ENCODE results near the gene CRHR1.

Gene CRHR1

GRCh38 chr17:45750779-45751440 is 33.2 kb upstream of the CRHR1 start:
- Histone ChIP-seq H3K4me3 (ENCODE audit: low read length) (no peak overlapping the region), H3K27me3 (ENCODE audit: control insufficient read depth, insufficient read depth, low read length) (peaks cover 6% of the 10 kb centered on the region), H3K9ac (ENCODE audit: low read length) (no peak overlapping the region), H3K36me3 (ENCODE audit: control insufficient read depth, insufficient read depth, low read length) (no peaks in the 10 kb centered on the region), H3K4me1 (ENCODE audit: control insufficient read depth, insufficient read depth, low read length) (no peaks in the 10 kb centered on the region), H3K27ac (ENCODE audit: low read depth, low read length) (no peak overlapping the region)

GRCh38 chr17:45751466-45751865 is 32.7 kb upstream of the CRHR1 start:
- Histone ChIP-seq H3K9ac (ENCODE audit: low read length) (no peak overlapping the region), H3K36me3 (ENCODE audit: control insufficient read depth, insufficient read depth, low read length) (no peaks in the 10 kb centered on the region), H3K27ac (ENCODE audit: low read depth, low read length) (no peak overlapping the region), H3K4me3 (ENCODE audit: low read length) (no peak overlapping the region), H3K27me3 (ENCODE audit: control insufficient read depth, insufficient read depth, low read length) (peaks cover 6% of the 10 kb centered on the region), H3K4me1 (ENCODE audit: control insufficient read depth, insufficient read depth, low read length) (no peaks in the 10 kb centered on the region)

- H3K4me3 ChIP-seq (ENCODE audit: low read length): no peak overlapping the region
- H3K27ac ChIP-seq (ENCODE audit: low read depth, low read length): no peak overlapping the region
- H3K4me1 ChIP-seq (ENCODE audit: control insufficient read depth, insufficient read depth, low read length): no peaks in the 10 kb centered on the region
- no peaks in the 10 kb centered on the region for H3K36me3 ChIP-seq (ENCODE audit: control insufficient read depth, insufficient read depth, low read length)
- peaks cover 6% of the 10 kb centered on the region for H3K27me3 ChIP-seq (ENCODE audit: control insufficient read depth, insufficient read depth, low read length)
- no peak overlapping the region for H3K9ac ChIP-seq (ENCODE audit: low read length)
These were observed 31.9 kb upstream of the CRHR1 start for GRCh38 chr17:45752246-45752645.

GRCh38 chr17:45753645-45754225 is 30.4 kb upstream of the CRHR1 start:
- Histone ChIP-seq H3K27me3 (ENCODE audit: control insufficient read depth, insufficient read depth, low read length) (peaks cover 6% of the 10 kb centered on the region), H3K4me1 (ENCODE audit: control insufficient read depth, insufficient read depth, low read length) (no peaks in the 10 kb centered on the region), H3K27ac (ENCODE audit: low read depth, low read length) (no peak overlapping the region), H3K36me3 (ENCODE audit: control insufficient read depth, insufficient read depth, low read length) (no peaks in the 10 kb centered on the region), H3K4me3 (ENCODE audit: low read length) (no peak overlapping the region), H3K9ac (ENCODE audit: low read length) (no peak overlapping the region)

DNA sequence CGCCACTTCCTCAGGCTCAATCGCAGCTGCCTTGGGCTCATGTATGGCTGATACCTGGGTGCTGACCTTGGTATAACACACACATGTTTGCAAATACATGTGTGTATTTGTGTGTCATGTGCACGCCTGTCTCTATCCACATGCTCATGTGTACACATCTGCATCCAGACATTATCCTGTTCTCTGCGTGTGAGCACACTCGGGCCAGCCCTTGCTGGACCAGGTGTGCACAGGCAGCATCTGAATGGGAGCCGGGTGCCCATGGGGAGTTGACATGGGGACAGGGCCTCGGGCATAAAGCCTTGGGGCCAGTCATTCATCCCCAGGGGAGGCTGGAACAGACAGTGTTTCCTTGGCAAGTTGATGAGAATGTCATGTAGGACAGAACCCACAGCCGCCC is 29.1 kb upstream of the CRHR1 start:
- Histone ChIP-seq H3K4me3 (ENCODE audit: low read length) (no peak overlapping the region), H3K9ac (ENCODE audit: low read length) (no peak overlapping the region), H3K27ac (ENCODE audit: low read depth, low read length) (no peak overlapping the region), H3K4me1 (ENCODE audit: control insufficient read depth, insufficient read depth, low read length) (no peaks in the 10 kb centered on the region), H3K27me3 (ENCODE audit: control insufficient read depth, insufficient read depth, low read length) (peaks cover 6% of the 10 kb centered on the region), H3K36me3 (ENCODE audit: control insufficient read depth, insufficient read depth, low read length) (no peaks in the 10 kb centered on the region)

DNA sequence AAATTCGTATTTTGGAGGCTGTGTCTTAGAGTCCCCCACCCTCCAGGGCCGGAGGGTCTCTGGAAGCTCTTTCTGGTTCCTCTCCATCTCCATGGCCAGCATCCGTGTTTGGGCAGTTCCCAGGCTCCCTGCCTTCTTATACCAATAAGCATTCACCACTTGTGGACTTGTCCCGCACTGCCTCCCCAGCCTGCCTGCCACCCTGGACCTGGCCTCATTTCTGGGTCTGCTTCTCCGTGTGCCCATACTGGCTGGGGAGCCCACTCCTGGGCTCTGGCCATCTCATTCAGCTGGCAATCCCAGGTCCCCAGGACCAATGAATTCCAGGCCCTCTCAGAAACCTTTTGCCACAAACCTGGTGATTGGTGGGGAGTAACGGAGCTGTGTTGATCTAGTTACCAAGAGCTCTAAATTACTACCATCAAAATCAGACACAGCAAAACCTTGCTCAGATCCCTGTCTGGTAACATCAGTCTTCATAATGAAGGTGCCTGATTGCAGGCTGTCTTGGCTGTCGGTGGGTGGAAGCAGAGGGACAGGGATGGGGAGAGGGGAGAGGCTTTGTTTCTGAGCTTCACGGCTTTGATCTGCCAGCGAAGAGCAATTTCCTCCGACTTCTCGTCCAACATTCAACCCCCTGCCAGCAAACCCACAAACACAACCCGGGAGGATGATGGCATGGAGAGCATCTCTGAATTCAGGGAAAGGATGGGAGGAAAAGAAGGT is 27.7 kb upstream of the CRHR1 start:
- no peaks in the 10 kb centered on the region for H3K4me1 ChIP-seq (ENCODE audit: control insufficient read depth, insufficient read depth, low read length)
- H3K27ac ChIP-seq (ENCODE audit: low read depth, low read length): no peak overlapping the region
- H3K4me3 ChIP-seq (ENCODE audit: low read length): no peak overlapping the region
- H3K27me3 ChIP-seq (ENCODE audit: control insufficient read depth, insufficient read depth, low read length): peaks cover 6% of the 10 kb centered on the region
- H3K36me3 ChIP-seq (ENCODE audit: control insufficient read depth, insufficient read depth, low read length): no peaks in the 10 kb centered on the region
- no peak overlapping the region for H3K9ac ChIP-seq (ENCODE audit: low read length)

DNA sequence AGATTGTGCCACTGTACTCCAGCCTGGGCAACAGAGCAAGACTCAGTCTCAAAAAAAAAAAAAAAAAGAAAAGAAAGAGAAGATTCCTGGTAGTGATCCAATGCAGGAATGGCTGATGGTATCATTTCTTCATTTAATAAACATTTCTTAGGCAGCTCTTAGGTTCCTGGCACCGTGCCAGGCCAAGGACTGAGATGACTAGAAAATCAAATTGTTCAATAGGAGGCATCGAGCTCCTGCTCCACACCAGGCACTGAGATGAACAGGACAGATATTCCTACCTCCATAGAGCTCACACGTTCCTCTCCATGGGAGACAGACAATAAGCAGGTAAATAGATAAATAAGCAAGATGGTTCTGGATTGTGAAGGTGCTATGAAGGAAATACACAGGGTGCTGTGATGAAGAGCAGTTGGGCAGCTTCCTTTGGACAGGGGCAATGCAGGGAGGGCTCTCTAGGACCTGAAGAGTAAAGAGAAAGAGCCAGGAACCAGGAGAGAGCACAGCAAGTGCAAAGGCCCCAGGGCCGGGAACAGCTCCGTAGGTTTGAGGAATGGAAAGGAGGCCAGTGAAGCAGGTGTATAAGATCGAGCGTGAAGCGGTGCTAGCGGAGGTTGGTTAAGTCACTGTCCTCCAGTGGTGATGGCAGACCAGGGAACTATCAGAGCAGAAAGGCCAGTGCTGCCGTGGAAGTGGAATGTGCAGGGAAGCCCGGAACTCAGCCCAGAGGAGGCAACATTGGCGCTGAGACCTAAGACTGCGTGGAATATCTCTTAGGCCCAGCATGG is 26.5 kb upstream of the CRHR1 start:
- no peaks in the 10 kb centered on the region for H3K4me1 ChIP-seq (ENCODE audit: control insufficient read depth, insufficient read depth, low read length)
- H3K27me3 ChIP-seq (ENCODE audit: control insufficient read depth, insufficient read depth, low read length): peaks cover 6% of the 10 kb centered on the region
- no peak overlapping the region for H3K4me3 ChIP-seq (ENCODE audit: low read length)
- H3K36me3 ChIP-seq (ENCODE audit: control insufficient read depth, insufficient read depth, low read length): no peaks in the 10 kb centered on the region
- H3K9ac ChIP-seq (ENCODE audit: low read length): no peak overlapping the region
- no peak overlapping the region for H3K27ac ChIP-seq (ENCODE audit: low read depth, low read length)

GRCh38 chr17:45758544-45758943 is 25.6 kb upstream of the CRHR1 start:
- H3K4me3 ChIP-seq (ENCODE audit: low read length): no peak overlapping the region
- H3K9ac ChIP-seq (ENCODE audit: low read length): no peak overlapping the region
- H3K36me3 ChIP-seq (ENCODE audit: control insufficient read depth, insufficient read depth, low read length): no peaks in the 10 kb centered on the region
- no peaks in the 10 kb centered on the region for H3K4me1 ChIP-seq (ENCODE audit: control insufficient read depth, insufficient read depth, low read length)
- no peak overlapping the region for H3K27ac ChIP-seq (ENCODE audit: low read depth, low read length)
- H3K27me3 ChIP-seq (ENCODE audit: control insufficient read depth, insufficient read depth, low read length): peaks cover 6% of the 10 kb centered on the region

- no peak overlapping the region for H3K4me3 ChIP-seq (ENCODE audit: low read length)
- H3K27me3 ChIP-seq (ENCODE audit: control insufficient read depth, insufficient read depth, low read length): peaks cover 6% of the 10 kb centered on the region
- H3K9ac ChIP-seq (ENCODE audit: low read length): no peak overlapping the region
- no peaks in the 10 kb centered on the region for H3K36me3 ChIP-seq (ENCODE audit: control insufficient read depth, insufficient read depth, low read length)
- H3K27ac ChIP-seq (ENCODE audit: low read depth, low read length): no peak overlapping the region
- no peaks in the 10 kb centered on the region for H3K4me1 ChIP-seq (ENCODE audit: control insufficient read depth, insufficient read depth, low read length)
These were observed 24.4 kb upstream of the CRHR1 start for GRCh38 chr17:45759761-45760160.

DNA sequence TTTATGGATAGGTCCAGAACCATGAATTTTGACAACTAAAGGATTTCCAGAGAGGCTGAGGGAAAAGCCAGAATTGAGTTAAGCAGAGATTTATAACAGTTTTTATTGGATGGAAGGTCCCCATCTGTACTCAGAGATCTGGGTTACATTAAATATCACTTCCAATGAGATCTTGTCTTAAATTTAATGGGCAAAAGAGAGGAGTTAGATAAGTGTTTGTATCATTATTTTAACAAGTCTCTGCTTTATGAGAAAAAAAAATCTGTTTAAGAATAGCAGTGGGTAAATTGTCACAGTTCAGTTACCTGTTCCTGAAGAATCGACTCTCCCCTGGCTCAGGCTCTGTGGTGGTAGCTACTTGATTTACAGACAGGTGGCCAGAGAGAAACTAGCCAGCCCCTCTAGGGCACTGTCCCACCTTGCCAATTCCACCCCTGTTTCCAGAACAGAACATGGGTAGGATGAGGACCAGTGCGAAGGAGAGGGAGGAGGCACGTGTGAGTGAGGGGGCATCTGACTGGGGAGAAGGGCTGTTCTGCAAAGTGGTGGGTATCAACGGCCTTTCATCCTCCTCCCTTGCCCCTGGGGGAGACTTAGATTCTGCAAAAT is 22.1 kb upstream of the CRHR1 start:
- Histone ChIP-seq H3K4me1 (ENCODE audit: control insufficient read depth, insufficient read depth, low read length) (no peaks in the 10 kb centered on the region), H3K4me3 (ENCODE audit: low read length) (no peak overlapping the region), H3K27ac (ENCODE audit: low read depth, low read length) (no peak overlapping the region), H3K36me3 (ENCODE audit: control insufficient read depth, insufficient read depth, low read length) (no peaks in the 10 kb centered on the region), H3K9ac (ENCODE audit: low read length) (no peak overlapping the region), H3K27me3 (ENCODE audit: control insufficient read depth, insufficient read depth, low read length) (no peaks in the 10 kb centered on the region)

DNA sequence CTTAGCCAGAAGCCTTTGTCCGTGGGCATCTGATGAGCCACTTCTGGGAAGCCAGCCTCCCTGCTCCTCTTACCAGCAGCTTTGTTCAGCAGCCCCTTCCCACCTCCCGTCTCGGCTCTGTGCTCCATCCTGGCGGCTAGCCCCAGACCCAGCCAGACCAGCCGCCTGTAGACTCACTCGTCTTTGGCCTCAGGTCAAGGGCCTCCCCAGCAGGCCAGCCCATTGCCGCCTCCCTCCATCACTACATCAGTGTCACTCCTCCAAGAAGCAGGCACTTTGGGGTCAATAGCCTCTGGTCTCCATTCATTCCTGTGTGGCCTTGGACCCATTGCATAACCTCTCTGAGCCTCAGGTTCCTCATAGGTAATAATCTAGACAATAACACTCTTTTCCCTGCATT is 20.9 kb upstream of the CRHR1 start:
- Histone ChIP-seq H3K4me3 (ENCODE audit: low read length) (no peak overlapping the region), H3K4me1 (ENCODE audit: control insufficient read depth, insufficient read depth, low read length) (no peaks in the 10 kb centered on the region), H3K36me3 (ENCODE audit: control insufficient read depth, insufficient read depth, low read length) (no peaks in the 10 kb centered on the region), H3K27me3 (ENCODE audit: control insufficient read depth, insufficient read depth, low read length) (no peaks in the 10 kb centered on the region), H3K27ac (ENCODE audit: low read depth, low read length) (no peak overlapping the region), H3K9ac (ENCODE audit: low read length) (no peak overlapping the region)

- Histone ChIP-seq H3K4me3 (ENCODE audit: low read length) (no peak overlapping the region), H3K27me3 (ENCODE audit: control insufficient read depth, insufficient read depth, low read length) (peaks cover 3% of the 10 kb centered on the region), H3K4me1 (ENCODE audit: control insufficient read depth, insufficient read depth, low read length) (no peaks in the 10 kb centered on the region), H3K27ac (ENCODE audit: low read depth, low read length) (no peak overlapping the region), H3K36me3 (ENCODE audit: control insufficient read depth, insufficient read depth, low read length) (no peaks in the 10 kb centered on the region), H3K9ac (ENCODE audit: low read length) (no peak overlapping the region)
These were observed 19.6 kb upstream of the CRHR1 start for GRCh38 chr17:45764479-45764878.

All from rectal smooth muscle tissue (tissue), 1 donor.